Astrocyte (in vitro differentiated cells and primary cell): ENCODE measurements around the gene H2AZ1.

ENCODE experiments used
- EZH2 ChIP-seq: IDR thresholded peaks from 2 replicates; pipeline ENCODE4 v1.6.1; 2012; ENCODE audit warnings: mild to moderate bottlenecking, low read length, inconsistent platforms; ENCODE audit not compliant: insufficient read depth
- TF ChIP-seq, protein P1 (sequence below): IDR thresholded peaks from 2 replicates; pipeline ENCODE4 v1.5.1; 2011; ENCODE audit warnings: low read depth, mild to moderate bottlenecking, inconsistent platforms, low read length, moderate library complexity; ENCODE audit not compliant: insufficient read depth

DNA sequence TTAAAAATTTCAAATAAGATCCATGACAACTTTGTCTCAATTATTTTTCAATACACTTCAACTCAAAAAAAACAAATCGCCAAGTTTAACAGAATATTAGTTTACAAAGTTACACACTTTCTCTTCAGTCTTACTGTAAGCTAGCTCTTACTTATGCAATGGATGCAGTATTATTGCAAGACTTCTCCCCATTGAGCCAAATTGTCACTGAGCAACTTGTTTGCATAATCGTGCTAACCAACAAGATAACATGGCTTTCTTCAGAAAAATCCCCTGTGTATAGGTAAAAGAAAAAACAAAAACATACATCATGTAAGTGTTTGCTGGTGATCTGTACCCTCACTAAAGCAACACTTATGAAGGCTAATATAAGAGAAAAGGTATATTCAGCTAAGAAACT, 22.5 kb downstream of the H2AZ1 start:
- no peak for TF ChIP-seq EZH2
- TF ChIP-seq, protein P1, sequence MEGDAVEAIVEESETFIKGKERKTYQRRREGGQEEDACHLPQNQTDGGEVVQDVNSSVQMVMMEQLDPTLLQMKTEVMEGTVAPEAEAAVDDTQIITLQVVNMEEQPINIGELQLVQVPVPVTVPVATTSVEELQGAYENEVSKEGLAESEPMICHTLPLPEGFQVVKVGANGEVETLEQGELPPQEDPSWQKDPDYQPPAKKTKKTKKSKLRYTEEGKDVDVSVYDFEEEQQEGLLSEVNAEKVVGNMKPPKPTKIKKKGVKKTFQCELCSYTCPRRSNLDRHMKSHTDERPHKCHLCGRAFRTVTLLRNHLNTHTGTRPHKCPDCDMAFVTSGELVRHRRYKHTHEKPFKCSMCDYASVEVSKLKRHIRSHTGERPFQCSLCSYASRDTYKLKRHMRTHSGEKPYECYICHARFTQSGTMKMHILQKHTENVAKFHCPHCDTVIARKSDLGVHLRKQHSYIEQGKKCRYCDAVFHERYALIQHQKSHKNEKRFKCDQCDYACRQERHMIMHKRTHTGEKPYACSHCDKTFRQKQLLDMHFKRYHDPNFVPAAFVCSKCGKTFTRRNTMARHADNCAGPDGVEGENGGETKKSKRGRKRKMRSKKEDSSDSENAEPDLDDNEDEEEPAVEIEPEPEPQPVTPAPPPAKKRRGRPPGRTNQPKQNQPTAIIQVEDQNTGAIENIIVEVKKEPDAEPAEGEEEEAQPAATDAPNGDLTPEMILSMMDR: no peak
